Measurements from ENCODE around the gene ARID3C.

Gene ARID3C

DNA sequence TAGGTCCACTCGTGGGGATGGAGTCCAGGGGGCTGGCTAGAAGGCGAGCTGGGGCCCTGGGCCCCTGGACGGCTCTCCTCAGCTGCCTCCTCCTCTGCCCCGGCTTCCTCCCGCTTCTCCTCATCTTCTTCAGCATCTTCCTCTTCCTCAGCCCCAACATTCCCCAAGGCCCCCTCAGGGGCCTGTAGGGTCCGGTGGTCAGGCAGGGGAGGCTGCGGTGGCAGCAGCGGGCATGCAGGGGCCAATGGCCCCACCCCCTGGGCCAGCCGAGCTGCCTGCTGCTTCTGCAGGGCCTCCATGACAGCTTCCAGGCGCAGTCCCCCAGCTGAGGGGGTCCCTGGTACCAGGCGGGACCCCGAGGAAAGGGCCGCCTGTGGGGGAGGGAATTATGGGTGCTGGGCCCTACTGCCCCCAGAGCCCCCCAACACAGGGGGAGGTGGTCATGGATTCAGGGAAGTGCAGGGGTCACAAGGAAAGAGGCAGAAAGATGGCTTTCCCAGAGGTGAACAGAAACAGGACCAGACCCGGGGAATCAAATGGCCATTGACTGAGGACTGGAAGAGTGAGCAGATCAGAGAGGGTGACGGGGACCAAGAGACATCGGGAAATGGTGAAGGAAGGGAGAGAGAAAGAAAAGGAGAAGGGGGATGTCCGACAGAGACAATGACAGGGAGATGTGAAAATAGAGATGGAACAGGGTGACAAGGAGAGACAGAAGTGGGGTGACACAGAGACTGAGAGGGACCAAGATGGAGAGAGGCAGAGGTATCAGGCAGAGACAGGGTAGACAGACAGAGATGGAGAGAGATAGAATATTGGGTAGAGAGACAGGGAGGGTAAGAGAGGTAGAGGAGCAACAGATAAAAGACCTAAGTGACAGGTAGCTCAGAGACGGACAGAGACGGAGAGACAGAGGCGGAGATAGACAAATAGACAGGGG, 880 bp downstream of the ARID3C start:
- DNase-seq = no peak

DNA sequence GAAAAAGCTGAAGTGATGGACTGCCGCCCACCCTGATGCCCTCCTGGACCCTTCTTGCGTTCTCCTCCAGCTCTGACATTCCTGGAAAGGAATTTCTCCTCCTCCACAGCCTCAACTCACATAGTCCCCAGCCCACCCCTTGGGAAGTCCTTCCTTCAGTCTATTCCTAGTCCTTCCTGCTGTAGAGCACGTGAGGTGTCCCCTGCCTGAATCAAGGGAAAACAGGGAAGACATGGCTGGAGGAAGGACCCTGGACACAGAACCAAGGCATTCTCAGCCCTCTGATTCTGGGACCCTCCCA, 3.7 kb downstream of the ARID3C start:
- no peak for DNase-seq

DNA sequence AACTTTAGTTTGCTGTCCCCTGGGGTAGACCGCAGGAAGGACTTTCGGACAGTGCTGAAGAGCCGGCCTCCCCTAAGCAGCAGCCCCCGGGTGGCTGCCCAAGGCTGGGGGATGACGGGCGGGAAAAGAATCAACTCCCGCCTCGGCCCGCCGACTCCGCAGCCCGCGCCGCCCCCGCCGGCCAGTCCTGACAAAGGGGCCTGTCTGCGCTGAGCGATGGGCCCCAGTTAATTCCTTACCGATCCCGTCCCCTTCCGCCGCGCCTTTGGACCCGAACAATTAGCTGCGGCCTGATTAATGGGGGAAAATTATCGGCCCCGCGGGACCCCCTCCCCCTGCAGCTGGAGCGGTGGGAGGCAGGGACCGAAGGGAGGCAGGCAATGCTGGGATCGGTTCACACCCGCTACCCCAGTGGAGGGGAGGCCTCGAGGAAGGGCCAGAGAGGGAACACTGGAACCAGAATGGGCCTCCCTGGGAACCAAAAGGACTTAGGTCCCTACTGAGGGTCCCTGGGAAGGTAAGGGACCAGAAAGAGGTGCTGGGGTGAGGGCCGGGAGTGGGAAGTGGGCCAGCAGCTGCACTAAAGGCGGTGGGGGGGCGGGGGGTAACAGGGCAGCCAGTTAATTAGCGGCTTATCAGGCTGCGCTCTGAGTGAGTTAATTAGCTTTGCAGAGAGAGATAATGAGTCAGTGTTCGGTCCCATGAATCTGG, 4.2 kb downstream of the ARID3C start:
- no peak for DNase-seq

DNA sequence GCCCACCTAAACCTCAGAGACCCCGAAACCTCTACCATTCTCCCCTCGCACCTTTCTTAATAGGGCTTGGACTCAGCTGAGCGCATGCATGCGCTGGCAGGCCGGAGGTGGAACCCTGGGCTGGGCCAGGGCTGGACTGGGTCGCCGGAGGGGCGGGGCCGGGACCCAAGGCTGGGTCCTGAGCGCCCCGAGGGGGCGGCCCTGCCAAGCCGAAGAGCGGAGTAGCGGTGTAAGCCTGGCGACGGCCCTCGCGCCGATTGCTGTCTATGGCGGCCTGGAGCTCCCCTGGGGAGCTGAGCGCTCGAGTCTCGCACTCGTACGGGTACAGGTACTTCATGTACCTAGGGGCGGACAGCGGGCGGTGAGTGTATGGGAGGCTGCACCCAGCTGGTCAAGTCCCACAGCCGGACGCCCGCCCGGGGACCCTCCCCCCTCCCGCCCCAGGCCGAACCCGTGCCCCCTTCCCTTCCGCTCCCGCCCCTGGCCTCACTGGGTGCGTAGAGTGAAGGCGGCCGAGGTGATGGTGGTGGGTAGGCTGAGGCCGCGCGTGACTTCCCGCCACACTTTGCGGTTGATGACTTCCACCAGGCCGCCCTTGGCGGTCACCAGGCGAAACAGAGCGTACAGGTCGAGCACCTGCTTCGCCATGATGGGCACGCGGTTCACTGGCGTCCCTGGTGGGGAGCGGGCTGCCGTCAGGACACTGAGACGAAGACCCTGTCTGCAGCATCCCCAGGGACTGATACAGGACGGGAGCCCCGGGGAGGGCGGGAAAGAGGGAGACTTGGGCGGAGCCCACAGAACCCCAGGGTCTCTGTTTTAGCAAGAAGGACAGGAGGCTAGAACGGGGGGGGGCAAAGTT, 5.3 kb downstream of the ARID3C start:
- DNase-seq = no peak

DNA sequence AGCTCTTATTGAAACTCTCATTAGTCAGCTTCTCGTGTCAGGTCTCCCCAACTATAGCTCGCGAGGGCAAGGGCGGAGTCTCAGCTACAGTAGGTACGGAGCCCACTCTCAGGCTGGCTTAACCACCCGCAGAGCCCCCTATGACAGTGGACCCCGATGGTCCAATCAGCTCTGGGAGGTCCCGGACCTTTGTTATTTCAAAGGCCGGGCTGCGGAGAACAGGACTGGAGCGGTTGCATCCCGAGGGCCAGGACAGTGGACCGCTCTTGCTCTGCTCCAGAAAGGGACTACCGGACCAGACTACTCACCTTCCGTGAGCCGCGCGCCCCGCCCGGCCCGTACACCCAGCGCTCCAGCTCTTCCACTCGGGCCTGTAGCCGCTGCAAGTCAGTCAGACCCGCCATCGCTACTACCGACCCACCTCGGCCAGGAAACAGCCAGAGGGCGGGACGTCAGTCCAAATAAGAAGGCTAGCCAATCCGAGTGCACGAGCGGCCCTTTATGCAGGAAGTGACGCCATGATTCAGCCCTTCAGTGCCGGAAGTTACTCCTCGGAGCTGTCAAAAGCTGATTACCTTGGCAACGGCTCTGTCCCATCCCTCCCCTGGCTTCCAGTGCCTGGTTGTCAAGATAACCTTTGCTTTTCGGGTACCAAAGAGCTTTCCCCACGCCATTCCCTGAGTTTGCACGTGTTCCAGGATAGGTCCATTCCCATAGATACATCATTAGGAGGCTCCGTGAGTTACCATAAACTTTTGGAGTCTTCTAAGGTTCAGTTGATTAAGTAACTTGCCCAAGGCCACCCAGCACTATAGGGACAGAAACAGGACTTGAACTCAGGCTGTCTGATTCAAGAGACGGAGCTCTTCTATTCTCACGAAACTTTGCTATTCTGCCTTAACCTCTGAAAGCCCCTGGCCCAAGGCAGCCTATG, 8.5 kb downstream of the ARID3C start, which contains the start of gene DCTN3:
Gene DCTN3, minus strand, starts transcription at position 435 of the 934 bp plus-strand sequence. Its CDS starts 31 bp downstream, at position 404.
- peak; percentile 95 for DNase-seq

DNA sequence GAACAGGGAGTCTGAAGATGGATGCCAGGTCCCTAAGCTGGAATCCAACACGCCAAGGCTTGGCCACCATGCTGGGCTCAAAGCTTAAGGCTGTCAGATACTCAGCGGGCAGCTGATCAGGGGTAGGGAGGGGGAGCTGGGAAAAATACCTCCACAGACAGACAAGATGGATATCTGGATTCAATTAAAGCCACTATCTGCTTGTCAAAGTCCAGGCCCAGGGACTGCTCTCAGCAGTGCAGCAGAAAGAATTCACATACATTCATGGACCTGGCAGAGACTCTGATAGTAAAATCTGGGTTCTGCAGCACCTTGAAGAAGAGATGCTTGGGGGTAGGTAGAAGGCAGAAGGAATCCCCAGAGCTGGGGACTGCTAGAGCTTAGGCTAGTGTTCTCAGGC, 13.7 kb downstream of the ARID3C start:
- no peak for DNase-seq

DNA sequence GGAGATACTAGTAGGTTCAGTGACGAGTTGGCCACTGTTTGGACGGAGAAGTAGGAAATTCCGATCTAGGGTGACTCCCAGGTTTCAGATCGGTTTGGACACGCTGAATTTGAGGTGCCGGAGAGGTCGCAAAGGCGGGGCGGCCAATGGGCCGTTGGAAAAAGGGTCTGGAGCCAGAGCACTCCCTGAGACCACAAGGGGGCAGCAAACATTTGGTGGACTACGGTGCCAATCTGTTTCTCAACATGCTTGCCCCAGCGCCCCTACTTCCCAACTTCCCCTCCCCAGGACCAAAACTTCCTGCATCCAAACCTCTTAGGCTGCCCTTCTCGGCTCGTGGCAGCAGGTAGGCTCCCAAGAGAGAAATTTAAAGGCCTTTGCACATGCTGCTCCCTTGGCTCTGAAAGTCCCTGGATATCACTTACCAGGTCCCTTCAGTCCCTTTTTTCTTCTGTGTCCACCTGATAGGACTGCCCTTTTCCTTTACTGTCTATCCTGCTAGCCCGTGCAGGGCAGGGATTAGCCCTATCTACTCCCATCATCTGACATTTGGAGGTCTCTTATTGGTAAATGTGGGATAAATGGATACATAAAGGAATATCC, 16.0 kb downstream of the ARID3C start:
- peak; percentile 82 for DNase-seq

DNA sequence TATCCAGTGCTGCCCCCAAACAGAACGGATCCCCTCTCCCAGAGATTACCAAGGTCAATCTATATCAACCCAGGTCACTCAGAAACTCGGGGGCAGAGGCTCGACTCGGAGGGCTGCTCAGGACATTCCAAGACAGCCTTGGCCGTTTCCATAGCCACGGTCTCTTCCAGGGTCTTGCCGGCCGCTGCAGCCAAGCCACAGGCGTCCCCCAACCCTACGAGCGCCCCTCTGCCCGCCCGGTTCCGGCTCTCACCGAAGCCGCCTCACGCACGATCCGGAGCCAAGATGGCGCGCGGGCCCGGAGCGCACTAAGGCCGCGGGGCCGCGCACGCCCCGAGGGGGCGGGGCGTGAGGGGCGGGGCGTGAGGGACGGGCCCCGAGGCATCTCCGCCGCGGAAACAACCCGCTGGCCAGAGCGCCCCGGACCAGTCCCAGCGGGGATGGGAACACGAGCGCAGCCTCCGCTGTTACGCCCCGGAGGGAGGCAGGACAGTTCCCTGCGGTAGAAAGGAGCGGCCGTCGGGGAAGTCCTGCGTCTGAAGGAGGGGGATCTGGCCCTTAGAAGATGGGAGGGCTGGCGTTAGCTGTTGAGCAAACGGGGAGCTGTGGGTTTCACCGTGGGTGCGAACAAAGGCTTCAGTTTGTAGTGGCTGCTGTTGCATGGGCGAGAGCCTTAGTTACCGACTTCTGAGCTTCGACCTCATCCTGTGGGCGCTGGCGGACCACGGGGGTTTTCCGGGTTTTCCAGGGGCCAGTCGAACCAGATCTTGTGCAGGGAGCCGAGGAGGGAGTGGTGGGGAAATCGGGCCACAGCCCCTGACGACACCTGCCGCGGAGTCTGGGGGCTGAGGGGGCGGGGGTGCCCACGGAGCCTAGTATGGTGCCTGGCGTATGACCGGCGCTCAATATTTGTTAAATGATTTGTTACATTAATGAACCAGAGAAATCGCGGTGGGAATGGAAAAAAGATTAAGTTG, 16.8 kb downstream of the ARID3C start, which contains the start of gene RPP25L:
Gene RPP25L, minus strand, starts transcription at position 287 of the 977 bp plus-strand sequence. CDS start 801 bp downstream, outside the sequence.
- peak; percentile 70 for DNase-seq

DNA sequence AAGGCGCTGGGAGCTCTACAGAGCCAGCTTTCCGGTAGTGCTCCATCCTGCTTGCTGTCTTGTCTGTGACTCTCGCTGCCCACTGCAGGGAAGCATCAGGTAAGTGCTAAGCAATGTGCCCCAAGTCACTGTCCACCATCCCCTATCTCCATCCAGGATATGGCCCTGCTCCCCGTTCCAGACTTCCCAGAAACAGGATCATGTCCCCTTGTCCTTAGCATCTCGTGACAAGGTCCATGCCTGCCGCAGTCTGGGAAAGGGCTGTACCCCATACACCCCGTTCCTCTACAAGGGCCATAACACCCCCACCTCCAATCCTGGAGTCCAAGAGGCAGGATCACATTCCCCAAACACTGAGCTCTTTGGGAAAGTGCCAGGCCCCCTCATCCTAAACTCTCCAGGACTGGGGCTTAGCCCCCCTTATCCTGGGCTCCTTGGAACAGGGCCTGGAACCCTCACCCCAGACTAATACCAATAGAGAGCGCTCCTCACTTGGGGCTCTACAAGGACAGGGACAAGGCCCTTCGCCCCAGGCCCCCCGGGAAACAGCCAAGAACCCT, 17.5 kb downstream of the ARID3C start:
- no peak for DNase-seq

DNA sequence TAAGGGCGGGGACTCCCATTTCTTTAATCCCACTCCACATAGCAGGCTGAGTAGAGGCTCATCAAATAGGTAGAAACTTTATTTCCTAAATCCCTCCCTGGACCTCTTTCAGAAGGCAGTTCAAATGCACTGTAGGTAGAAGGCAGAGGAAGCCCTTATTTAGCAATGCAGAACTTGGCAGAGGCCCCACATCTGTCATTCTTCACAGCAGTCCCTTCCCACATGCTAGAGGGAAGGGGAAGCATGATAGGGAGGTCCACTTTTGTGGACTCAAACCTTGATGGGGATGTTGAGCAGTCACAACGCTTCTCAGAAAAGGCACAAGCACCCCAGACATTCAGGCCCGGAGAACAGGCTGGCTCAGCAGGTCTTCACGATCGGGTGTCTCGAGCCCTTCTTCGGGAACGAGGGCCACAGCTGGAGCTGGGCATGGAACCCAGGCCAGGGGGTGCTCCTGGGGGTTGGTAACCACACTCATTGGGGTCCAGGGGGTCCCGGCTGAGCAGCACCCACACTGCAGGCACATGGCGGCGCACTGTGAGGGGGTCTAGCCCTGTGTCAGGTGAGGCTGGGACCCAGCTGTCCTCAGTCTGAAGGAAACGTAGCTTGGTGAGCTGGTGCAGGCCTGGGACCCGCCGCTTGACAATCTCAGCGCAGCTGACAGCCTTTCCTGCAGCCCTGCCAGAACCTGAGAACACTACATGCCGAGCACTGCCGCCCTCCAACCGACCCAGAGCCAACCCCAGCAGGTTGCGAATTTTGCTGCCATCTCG, 18.2 kb downstream of the ARID3C start:
- no peak for DNase-seq

DNA sequence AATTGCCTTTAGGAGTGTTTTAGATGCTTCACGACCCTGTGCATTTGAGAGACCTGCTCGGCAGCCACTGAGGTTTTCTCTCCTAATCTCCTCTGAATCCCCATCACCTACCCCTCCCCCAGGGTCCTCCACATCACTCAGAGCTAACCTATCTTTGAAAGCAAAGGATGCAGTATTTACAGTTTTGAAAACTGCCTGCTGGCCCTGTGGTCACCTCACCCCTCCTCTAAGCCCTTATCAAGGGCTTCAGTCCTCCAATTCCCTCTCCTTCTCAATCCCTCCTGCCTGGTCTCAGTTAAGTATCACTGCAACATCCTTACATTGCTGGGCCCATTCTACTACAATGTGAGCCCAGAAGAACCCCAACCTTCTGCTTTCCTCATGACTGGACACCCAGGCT, 21.5 kb downstream of the ARID3C start:
- DNase-seq = no peak

DNA sequence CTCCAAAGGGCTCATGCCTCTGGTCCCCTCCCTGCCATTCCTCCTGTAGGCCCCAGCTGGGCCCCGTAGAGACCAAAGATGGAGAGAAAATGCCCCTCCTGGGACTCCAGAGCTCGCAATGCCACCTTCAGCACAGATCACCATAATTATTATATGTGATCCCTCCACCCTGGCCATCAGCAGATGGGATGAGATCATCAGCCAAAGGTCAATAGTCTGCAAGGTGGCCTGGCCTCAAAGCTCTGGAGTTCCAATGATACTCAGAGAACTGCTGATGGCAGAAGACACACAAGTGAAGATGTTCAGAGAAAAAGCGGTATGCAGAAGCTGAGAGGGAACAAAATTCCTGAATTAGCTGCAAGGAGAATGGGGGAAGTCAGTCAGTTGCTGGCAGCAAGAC, 22.0 kb downstream of the ARID3C start:
- no peak for DNase-seq

DNA sequence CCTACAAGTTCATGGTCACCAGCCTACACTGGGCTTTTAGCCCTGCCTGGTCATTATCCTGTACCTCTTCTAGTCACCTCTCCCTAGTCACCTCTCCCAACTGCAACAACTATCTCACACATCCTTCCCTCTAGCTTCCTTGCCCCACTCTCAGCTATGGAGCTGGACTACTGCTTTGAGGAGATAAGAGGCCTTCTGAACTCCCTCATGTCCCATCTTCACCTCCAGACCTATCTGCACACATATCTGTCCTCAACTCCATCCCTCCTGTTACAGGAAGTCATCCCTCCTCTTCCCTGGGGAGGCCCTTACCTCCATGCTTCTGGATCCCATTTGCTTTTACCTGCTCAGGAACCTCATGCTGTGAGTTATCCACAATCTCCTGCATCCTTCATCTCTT, 22.7 kb downstream of the ARID3C start:
- no peak for DNase-seq

DNA sequence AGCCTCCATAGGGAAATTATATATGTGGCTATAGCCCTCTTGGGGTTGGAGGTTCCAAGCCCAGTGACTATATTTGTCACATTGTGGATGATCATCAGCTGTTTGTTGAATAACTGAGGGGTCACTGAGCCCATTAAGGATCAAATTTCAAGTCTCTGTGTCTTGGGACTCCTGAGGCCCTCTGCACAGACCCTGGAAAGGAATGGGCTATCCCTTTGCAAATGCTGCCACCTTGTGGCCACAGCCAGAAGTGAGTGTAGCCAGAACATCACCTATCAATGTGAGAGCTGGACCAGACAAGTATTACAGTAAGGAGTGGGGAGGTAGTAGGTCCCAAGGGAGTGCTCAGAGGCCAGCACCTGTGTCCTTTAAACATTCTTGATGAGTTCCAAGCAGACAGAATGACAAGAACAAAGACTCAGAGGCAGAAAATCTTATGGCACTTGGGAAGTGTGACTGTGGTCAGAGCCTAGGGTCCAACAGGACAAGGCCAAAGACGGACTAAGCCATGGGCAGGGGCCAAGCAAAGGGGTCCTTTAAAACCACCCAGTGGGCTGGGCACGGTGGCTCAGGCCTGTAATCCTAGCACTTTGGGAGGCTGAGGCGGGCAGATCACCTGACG, 25.1 kb downstream of the ARID3C start:
- DNase-seq = peak; percentile 51

DNA sequence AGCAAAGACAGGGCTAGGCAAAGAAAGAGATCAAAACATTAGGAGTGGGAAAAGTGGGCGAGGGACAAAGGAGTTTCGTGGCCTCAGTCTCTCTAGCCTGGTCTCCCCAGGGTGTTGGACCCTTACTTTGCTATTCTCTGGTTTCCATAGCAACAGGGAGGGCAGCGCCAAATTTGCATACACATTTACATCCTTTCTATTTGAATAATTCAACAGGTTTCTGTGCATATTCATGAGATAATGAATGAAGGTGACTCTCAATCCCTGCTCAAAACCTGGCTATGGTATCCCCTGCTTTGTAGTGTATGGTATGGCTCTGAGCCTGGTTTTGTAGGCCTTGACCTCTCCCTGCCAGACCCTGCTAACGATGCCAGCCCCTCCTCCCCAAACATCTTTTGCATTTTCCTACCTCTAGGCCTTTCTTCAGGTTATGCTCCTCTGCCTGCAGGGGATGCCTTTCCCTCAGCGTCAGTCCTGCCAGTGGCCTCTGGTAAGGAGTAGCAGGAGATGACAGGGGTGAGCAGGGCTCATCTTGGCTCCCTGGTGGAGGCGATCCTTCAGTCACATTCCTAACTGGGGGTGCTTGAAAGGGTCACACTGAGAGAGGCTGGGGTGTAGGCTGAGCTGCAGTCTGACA, 26.8 kb downstream of the ARID3C start:
- no peak for DNase-seq

DNA sequence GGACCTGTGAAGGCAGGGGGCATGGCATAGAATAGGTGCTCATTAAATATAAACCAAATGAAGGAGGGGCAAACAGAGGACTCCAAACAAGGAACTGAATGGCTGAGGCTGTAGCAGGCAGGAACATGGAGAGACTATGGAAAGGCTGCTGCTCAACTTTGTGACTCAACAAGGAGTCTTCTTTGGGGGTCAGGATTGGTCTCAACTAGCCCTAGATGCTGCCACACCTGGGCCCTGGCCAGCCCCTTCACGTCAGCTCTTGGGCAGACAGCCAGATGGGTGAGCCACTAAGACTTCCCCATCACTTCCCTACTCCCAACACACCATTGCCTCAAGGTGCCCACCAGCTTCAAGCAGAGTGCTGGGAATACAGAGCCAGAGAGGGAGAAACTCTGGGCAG, 28.0 kb downstream of the ARID3C start:
- DNase-seq = no peak

DNA sequence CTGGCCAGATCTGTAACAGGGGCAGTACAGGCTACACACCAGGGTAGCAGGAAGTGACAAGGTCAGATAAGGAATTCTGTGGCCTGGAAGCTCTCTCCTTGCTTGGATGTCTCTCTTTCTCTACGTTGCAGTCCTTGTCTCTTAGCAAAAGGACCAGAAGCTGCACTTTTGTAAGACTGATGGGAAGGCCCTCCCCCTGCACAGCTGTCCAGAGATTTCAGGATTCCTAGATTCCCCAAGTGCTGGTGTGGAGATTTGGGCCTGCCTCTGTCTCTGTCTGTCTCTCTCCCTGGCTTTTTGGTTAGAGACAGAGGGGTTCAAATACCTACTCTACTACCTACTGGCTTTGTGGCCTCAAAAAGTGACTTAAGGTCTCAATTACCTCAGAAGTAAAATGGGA, 29.3 kb downstream of the ARID3C start:
- DNase-seq = no peak

DNA sequence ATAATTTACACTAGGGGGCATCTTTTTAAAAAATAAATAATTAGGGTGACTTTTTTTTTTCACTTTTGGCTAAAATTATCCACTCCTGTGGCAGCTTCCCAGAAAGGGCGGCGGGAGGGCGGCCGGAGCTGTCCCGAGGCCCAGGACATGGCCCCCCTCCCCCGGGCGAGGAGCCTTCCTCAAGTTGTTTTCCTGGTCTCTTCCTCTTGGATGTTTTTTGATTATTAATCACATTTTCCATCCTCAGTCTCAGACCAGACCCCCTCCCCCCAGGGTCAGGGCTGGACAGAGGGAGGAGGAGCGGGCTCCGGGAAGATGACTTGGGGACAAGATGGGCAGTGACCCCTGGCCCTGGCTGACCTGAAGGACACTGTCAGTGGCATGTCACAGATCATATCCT, 34.7 kb downstream of the ARID3C start:
- DNase-seq = no peak

Data from NCI-H1105 (cell line).